DOHH2 (cell line): ENCODE measurements around the gene CTAG2.

Experiments used
- H3F3A ChIP-seq: fragments of 200-600 bp; sonication (generic), shearing (Covaris generic); 2 replicates; pipeline ENCODE4 v1.6.0; 2016; ENCODE audit warnings: antibody characterized with exemption, mild to moderate bottlenecking; ENCODE audit not compliant: control insufficient read depth, insufficient read depth
- H3K27ac ChIP-seq: fragments of 200-600 bp; sonication (generic); 2 replicates; pipeline ENCODE4 v1.5.1; 2014; ENCODE audit warnings: low read depth, mild to moderate bottlenecking, low read length, moderate library complexity
- H3K27me3 ChIP-seq: fragments of 200-600 bp; sonication (generic); 2 replicates; pipeline ENCODE4 v1.6.1; 2014; ENCODE audit warnings: mild to moderate bottlenecking, low read length, mixed read lengths; ENCODE audit not compliant: control insufficient read depth
- H3K36me3 ChIP-seq: fragments of 200-600 bp; sonication (generic); 2 replicates; pipeline ENCODE4 v1.6.1; 2014; ENCODE audit warnings: mild to moderate bottlenecking, low read length, moderate library complexity, mixed read lengths; ENCODE audit not compliant: control insufficient read depth
- H3K4me1 ChIP-seq: fragments of 200-600 bp; sonication (generic); 2 replicates; pipeline ENCODE4 v1.6.1; 2014; ENCODE audit warnings: mild to moderate bottlenecking, low read length, mixed read lengths; ENCODE audit not compliant: control insufficient read depth
- H3K4me2 ChIP-seq: fragments of 200-600 bp; sonication (generic); 2 replicates; pipeline ENCODE4 v1.6.0; 2014; ENCODE audit warnings: mild to moderate bottlenecking, low read length, moderate library complexity
- H3K4me3 ChIP-seq: fragments of 200-600 bp; sonication (generic); 2 replicates; pipeline ENCODE4 v1.5.1; 2014; ENCODE audit warnings: mild to moderate bottlenecking, low read length, mixed read lengths
- H3K79me2 ChIP-seq: fragments of 200-600 bp; sonication (generic); 2 replicates; pipeline ENCODE4 v1.6.1; 2014; ENCODE audit warnings: mild to moderate bottlenecking, low read length, mixed read lengths; ENCODE audit not compliant: control insufficient read depth
- H3K9me2 ChIP-seq: fragments of 200-600 bp; sonication (generic); replicated peaks from 2 replicates; pipeline ENCODE4 v1.6.1; 2014; ENCODE audit warnings: mild to moderate bottlenecking, low read length, mixed read lengths; ENCODE audit not compliant: control insufficient read depth
- H3K9me3 ChIP-seq: fragments of 200-600 bp; sonication (generic); 2 replicates; pipeline ENCODE4 v1.6.1; 2014; ENCODE audit warnings: antibody characterized with exemption, low read length, mixed read lengths; ENCODE audit not compliant: control insufficient read depth, insufficient read depth
- H4K20me1 ChIP-seq: fragments of 200-600 bp; sonication (generic); 2 replicates; pipeline ENCODE4 v1.6.0; 2014; ENCODE audit warnings: low read depth, mild to moderate bottlenecking, antibody characterized with exemption, low read length, moderate library complexity; ENCODE audit not compliant: control insufficient read depth, insufficient read depth
- CTCF ChIP-seq: fragments of 200-600 bp; sonication (generic); IDR thresholded peaks from one replicate; pipeline ENCODE4 v1.5.1; 2014; ENCODE audit warnings: antibody characterized with exemption, mild to moderate bottlenecking, low read depth, low read length; ENCODE audit not compliant: poor library complexity, severe bottlenecking
- EZH2phosphoT487 ChIP-seq: fragments of 200-600 bp; sonication (generic); IDR thresholded peaks from 2 replicates; pipeline ENCODE4 v1.6.1; 2017; ENCODE audit warnings: borderline replicate concordance, mild to moderate bottlenecking, antibody characterized with exemption, low read length, moderate library complexity, mixed read lengths

Gene CTAG2

GRCh38 chrX:154654372-154654771 is 993 bp upstream of the CTAG2 start:
- H3K27ac ChIP-seq = no peak overlapping the region
- H3K4me3 ChIP-seq = no peak overlapping the region
- TF ChIP-seq CTCF (no peak), EZH2phosphoT487 (no peak)
- H3K9me2 ChIP-seq = no peaks in the 10 kb centered on the region
- H3K4me1 ChIP-seq = no peaks in the 10 kb centered on the region
- H4K20me1 ChIP-seq = no peaks in the 10 kb centered on the region
- H3K4me2 ChIP-seq = no peak overlapping the region
- H3K9me3 ChIP-seq = no peaks in the 10 kb centered on the region
- H3F3A ChIP-seq = no peaks in the 10 kb centered on the region
- no peaks in the 10 kb centered on the region for H3K79me2 ChIP-seq
- no peaks in the 10 kb centered on the region for H3K36me3 ChIP-seq
- H3K27me3 ChIP-seq = no peaks in the 10 kb centered on the region

- no peaks in the 10 kb centered on the region for H3K79me2 ChIP-seq
- no peaks in the 10 kb centered on the region for H3F3A ChIP-seq
- H3K4me1 ChIP-seq = no peaks in the 10 kb centered on the region
- H4K20me1 ChIP-seq = no peaks in the 10 kb centered on the region
- no peak overlapping the region for H3K4me3 ChIP-seq
- H3K9me3 ChIP-seq = no peaks in the 10 kb centered on the region
- no peak overlapping the region for H3K4me2 ChIP-seq
- no peaks in the 10 kb centered on the region for H3K9me2 ChIP-seq
- H3K36me3 ChIP-seq = no peaks in the 10 kb centered on the region
- no peaks in the 10 kb centered on the region for H3K27me3 ChIP-seq
- H3K27ac ChIP-seq = no peak overlapping the region
- TF ChIP-seq EZH2phosphoT487 (no peak), CTCF (no peak)
Observed at GRCh38 chrX:154653048-154653401, 354 bp downstream of the CTAG2 start.

GRCh38 chrX:154652311-154653047 is 900 bp downstream of the CTAG2 start:
- H3K27ac ChIP-seq = no peak overlapping the region
- H3K79me2 ChIP-seq = no peaks in the 10 kb centered on the region
- H3F3A ChIP-seq = no peaks in the 10 kb centered on the region
- no peak overlapping the region for H3K4me3 ChIP-seq
- H4K20me1 ChIP-seq = no peaks in the 10 kb centered on the region
- H3K9me3 ChIP-seq = no peaks in the 10 kb centered on the region
- H3K4me2 ChIP-seq = no peak overlapping the region
- H3K36me3 ChIP-seq = no peaks in the 10 kb centered on the region
- H3K4me1 ChIP-seq = no peaks in the 10 kb centered on the region
- H3K27me3 ChIP-seq = no peaks in the 10 kb centered on the region
- H3K9me2 ChIP-seq = no peaks in the 10 kb centered on the region
- no peak for TF ChIP-seq CTCF
- no peak for TF ChIP-seq EZH2phosphoT487
